ENCODE results near the gene UGT1A8.

- TF ChIP-seq CHD1 (IDR thresholded peaks at IDR 0.05; ENCODE audit: low read depth, low read length): no peak
- TF ChIP-seq CTCF (conservative IDR thresholded peaks at IDR 0.05; ENCODE audit: low read depth, low read length): no peak
- no peak for TF ChIP-seq USF2 (IDR thresholded peaks at IDR 0.05; ENCODE audit: low read depth, low read length)
- TF ChIP-seq ELK1 (IDR thresholded peaks at IDR 0.05; ENCODE audit: borderline replicate concordance, low read depth, low read length): no peak
- no peak for TF ChIP-seq RCOR1 (IDR thresholded peaks at IDR 0.05; ENCODE audit: insufficient replicate concordance, low read length)
- TF ChIP-seq POLR2A (IDR thresholded peaks at IDR 0.05; ENCODE audit: low read depth, low read length): no peak
- TF ChIP-seq BHLHE40 (IDR thresholded peaks at IDR 0.05; ENCODE audit: low read depth, low read length): no peak
- TF ChIP-seq MAFK (IDR thresholded peaks at IDR 0.05; ENCODE audit: low read depth, low read length): no peak
- TF ChIP-seq RAD21 (IDR thresholded peaks at IDR 0.05; ENCODE audit: low read length): no peak
- no peak for TF ChIP-seq SMC3 (IDR thresholded peaks at IDR 0.05; ENCODE audit: low read depth, low read length)
Observed at GRCh38 chr2:233681521-233682099, 64.2 kb downstream of the UGT1A8 start, which contains the start of gene UGT1A7.

Data from IMR-90 (cell line).